ENCODE results near the gene FLOT1. TPM values are rescaled to one million over a fixed set of nuclear protein-coding genes. Genes with fewer than 3 reads are reported as not detected.
A peak's percentile ranks its signal among the peaks of the same experiment; 100 is the strongest.

FLOT1 gene
- total and polyA plus RNA-seq, 2 of the 13 experiments (the other 11 are each of a cell fraction or from before 2014, with no cell fraction given), result 82.3 to 130 TPM

GRCh38 chr6:30769088-30769852, 26.8 kb upstream of the FLOT1 start (continued):
- TF ChIP-seq ZNF547 (CRISPR knock-in tag; IDR thresholded peaks at IDR 0.05), result no peak; the same call in 1 of the 2 replicates
- no peak for TF ChIP-seq HINFP (CRISPR knock-in tag; IDR thresholded peaks at IDR 0.05; ENCODE audit: low read depth)
- TF ChIP-seq, protein P1, sequence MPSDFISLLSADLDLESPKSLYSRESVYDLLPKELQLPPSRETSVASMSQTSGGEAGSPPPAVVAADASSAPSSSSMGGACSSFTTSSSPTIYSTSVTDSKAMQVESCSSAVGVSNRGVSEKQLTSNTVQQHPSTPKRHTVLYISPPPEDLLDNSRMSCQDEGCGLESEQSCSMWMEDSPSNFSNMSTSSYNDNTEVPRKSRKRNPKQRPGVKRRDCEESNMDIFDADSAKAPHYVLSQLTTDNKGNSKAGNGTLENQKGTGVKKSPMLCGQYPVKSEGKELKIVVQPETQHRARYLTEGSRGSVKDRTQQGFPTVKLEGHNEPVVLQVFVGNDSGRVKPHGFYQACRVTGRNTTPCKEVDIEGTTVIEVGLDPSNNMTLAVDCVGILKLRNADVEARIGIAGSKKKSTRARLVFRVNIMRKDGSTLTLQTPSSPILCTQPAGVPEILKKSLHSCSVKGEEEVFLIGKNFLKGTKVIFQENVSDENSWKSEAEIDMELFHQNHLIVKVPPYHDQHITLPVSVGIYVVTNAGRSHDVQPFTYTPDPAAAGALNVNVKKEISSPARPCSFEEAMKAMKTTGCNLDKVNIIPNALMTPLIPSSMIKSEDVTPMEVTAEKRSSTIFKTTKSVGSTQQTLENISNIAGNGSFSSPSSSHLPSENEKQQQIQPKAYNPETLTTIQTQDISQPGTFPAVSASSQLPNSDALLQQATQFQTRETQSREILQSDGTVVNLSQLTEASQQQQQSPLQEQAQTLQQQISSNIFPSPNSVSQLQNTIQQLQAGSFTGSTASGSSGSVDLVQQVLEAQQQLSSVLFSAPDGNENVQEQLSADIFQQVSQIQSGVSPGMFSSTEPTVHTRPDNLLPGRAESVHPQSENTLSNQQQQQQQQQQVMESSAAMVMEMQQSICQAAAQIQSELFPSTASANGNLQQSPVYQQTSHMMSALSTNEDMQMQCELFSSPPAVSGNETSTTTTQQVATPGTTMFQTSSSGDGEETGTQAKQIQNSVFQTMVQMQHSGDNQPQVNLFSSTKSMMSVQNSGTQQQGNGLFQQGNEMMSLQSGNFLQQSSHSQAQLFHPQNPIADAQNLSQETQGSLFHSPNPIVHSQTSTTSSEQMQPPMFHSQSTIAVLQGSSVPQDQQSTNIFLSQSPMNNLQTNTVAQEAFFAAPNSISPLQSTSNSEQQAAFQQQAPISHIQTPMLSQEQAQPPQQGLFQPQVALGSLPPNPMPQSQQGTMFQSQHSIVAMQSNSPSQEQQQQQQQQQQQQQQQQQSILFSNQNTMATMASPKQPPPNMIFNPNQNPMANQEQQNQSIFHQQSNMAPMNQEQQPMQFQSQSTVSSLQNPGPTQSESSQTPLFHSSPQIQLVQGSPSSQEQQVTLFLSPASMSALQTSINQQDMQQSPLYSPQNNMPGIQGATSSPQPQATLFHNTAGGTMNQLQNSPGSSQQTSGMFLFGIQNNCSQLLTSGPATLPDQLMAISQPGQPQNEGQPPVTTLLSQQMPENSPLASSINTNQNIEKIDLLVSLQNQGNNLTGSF (CRISPR knock-in tag; IDR thresholded peaks at IDR 0.05), result no peak
- TF ChIP-seq GATA4 (IDR thresholded peaks at IDR 0.05; ENCODE audit: borderline replicate concordance, low read depth), result no peak; the same call in none of the 2 replicates
- TF ChIP-seq, protein P2, sequence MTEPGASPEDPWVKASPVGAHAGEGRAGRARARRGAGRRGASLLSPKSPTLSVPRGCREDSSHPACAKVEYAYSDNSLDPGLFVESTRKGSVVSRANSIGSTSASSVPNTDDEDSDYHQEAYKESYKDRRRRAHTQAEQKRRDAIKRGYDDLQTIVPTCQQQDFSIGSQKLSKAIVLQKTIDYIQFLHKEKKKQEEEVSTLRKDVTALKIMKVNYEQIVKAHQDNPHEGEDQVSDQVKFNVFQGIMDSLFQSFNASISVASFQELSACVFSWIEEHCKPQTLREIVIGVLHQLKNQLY (CRISPR knock-in tag; IDR thresholded peaks at IDR 0.05), result peak; percentile 68
- no peak; the same call in 1 of the 2 replicates for TF ChIP-seq ZNF550 (CRISPR knock-in tag; IDR thresholded peaks at IDR 0.05; ENCODE audit: borderline replicate concordance)
- TF ChIP-seq GLMP (CRISPR knock-in tag; IDR thresholded peaks at IDR 0.05; ENCODE audit: borderline replicate concordance), result no peak
- TF ChIP-seq TBX2 (CRISPR knock-in tag; IDR thresholded peaks at IDR 0.05; ENCODE audit: borderline replicate concordance), result peak; percentile 91; the same call in 1 of the 2 replicates
- peak; percentile 38 for TF ChIP-seq ZMYM4 (CRISPR knock-in tag; IDR thresholded peaks at IDR 0.05)
- TF ChIP-seq, protein P3, sequence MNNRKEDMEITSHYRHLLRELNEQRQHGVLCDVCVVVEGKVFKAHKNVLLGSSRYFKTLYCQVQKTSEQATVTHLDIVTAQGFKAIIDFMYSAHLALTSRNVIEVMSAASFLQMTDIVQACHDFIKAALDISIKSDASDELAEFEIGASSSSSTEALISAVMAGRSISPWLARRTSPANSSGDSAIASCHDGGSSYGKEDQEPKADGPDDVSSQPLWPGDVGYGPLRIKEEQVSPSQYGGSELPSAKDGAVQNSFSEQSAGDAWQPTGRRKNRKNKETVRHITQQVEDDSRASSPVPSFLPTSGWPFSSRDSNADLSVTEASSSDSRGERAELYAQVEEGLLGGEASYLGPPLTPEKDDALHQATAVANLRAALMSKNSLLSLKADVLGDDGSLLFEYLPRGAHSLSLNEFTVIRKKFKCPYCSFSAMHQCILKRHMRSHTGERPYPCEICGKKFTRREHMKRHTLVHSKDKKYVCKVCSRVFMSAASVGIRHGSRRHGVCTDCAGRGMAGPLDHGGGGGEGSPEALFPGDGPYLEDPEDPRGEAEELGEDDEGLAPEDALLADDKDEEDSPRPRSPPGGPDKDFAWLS (CRISPR knock-in tag; IDR thresholded peaks at IDR 0.05; ENCODE audit: borderline replicate concordance), result no peak
- TF ChIP-seq TEF (CRISPR knock-in tag; IDR thresholded peaks at IDR 0.05), result no peak
